ENCODE data around the gene OSBPL8. TPM values are rescaled to one million over a fixed set of nuclear protein-coding genes. Genes with fewer than 3 reads are reported as not detected.
A peak's percentile ranks its signal among the peaks of the same experiment; 100 is the strongest.

OSBPL8 gene
- total and polyA plus RNA-seq, 2 experiments from 2014 or later = 64.4 to 73.4 TPM

DNA sequence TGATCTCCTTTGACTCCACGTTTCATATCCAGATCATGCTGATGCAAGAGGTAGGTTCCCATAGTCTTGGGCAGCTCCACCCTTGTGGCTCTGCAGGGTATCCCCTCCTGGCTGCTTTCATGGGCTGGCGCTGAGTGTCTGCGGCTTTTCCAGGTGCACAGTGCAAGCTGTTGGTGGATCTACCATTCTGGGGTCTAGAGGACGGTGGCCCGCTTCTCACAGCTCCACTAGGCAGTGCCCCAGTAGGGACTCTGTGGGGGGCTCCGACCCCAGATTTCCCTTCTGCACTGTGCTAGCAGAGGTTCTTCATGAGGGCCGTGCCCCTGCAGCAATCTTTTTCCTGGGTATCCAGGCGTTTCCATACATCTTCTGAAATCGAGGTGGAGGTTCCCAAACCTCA, 199.3 kb downstream of the OSBPL8 start:
- in situ Hi-C loops (cut with MboI) = no loop called here
- Histone ChIP-seq H3K4me2 (ENCODE audit: unreplicated experiment) (no peak overlapping the region), H3K4me1 (ENCODE audit: insufficient read depth) (no peaks in the 10 kb centered on the region), H3K9ac (no peak overlapping the region), H3K9me2 (ENCODE audit: insufficient read depth) (no peaks in the 10 kb centered on the region), H3K9me3 (ENCODE audit: low read depth) (no peaks in the 10 kb centered on the region), H3K27ac (no peak overlapping the region), H3K79me2 (ENCODE audit: insufficient read depth) (peaks cover 9% of the 10 kb centered on the region; the same call in 1 of the 2 replicates), H3K27me3 (replicated peaks; ENCODE audit: insufficient read depth) (no peaks in the 10 kb centered on the region), H3K36me3 (ENCODE audit: low read depth) (peaks cover 38% of the 10 kb centered on the region), H3F3A (ENCODE audit: insufficient read depth) (peaks cover 6% of the 10 kb centered on the region; the same call in 1 of the 2 replicates), H3K4me3 (no peak overlapping the region), H4K20me1 (ENCODE audit: insufficient read depth) (no peaks in the 10 kb centered on the region), H2AFZ (no peak overlapping the region)
- WGBS, 2 experiments (ENCODE audit: low coverage in 1 of 2, low lambda C conversion rate in 2 of 2, missing lambda C conversion rate in 2 of 2) = 96 to 97% methylated on average over 9 of the region's 9 CpGs
- TF ChIP-seq EZH2 (IDR thresholded peaks at IDR 0.05; ENCODE audit: insufficient read depth, poor library complexity, severe bottlenecking) (no peak), EZH2phosphoT487 (IDR thresholded peaks at IDR 0.05; ENCODE audit: insufficient read depth, low read depth) (no peak)
- no peak for DNase-seq

DNA sequence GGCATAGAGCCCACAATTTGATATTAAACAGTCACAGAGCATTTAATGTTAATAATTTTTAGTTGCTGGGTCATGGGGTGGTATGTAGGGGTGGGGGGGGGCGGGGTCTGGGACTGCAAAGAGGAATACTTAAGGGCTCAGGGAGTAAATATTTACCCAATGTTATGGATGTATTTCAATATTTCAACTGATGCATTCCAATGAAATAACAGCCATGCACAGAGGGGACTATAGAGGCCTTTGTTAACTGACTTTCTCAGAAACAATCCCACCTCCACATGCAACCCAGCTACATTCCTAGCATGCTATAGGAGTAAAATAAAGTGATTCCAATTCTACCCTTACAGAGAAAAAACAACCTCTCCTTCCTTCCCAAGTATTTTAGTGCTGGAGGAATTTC, 203.5 kb downstream of the OSBPL8 start:
- Histone ChIP-seq H3K27ac (no peak overlapping the region), H3K9ac (no peak overlapping the region), H3K27me3 (replicated peaks; ENCODE audit: insufficient read depth) (no peaks in the 10 kb centered on the region), H3K9me3 (ENCODE audit: low read depth) (no peaks in the 10 kb centered on the region), H3F3A (ENCODE audit: insufficient read depth) (peaks cover 6% of the 10 kb centered on the region; the same call in 1 of the 2 replicates), H3K36me3 (ENCODE audit: low read depth) (peaks cover 39% of the 10 kb centered on the region), H3K4me2 (ENCODE audit: unreplicated experiment) (no peak overlapping the region), H3K9me2 (ENCODE audit: insufficient read depth) (no peaks in the 10 kb centered on the region), H4K20me1 (ENCODE audit: insufficient read depth) (no peaks in the 10 kb centered on the region), H3K79me2 (ENCODE audit: insufficient read depth) (no peaks in the 10 kb centered on the region), H3K4me1 (ENCODE audit: insufficient read depth) (no peaks in the 10 kb centered on the region), H3K4me3 (no peak overlapping the region), H2AFZ (no peak overlapping the region)
- TF ChIP-seq EZH2 (IDR thresholded peaks at IDR 0.05; ENCODE audit: insufficient read depth, poor library complexity, severe bottlenecking) = no peak
- TF ChIP-seq EZH2phosphoT487 (IDR thresholded peaks at IDR 0.05; ENCODE audit: insufficient read depth, low read depth) = no peak
- no peak for DNase-seq
- in situ Hi-C loops (cut with MboI) = no loop called here
- WGBS, 2 experiments (ENCODE audit: low coverage in 1 of 2, low lambda C conversion rate in 2 of 2, missing lambda C conversion rate in 2 of 2) = 97 to 100% methylated on average over 1 of the region's 1 CpG

- no peaks in the 10 kb centered on the region for H3K9me2 ChIP-seq (ENCODE audit: insufficient read depth)
- peaks cover 38% of the 10 kb centered on the region for H3F3A ChIP-seq (ENCODE audit: insufficient read depth)
- 2% methylated on average over 48 to 49 of the region's 49 CpGs for WGBS, 2 experiments (ENCODE audit: low coverage in 1 of 2, low lambda C conversion rate in 2 of 2, missing lambda C conversion rate in 2 of 2)
- in situ Hi-C loops (cut with MboI) = loop anchor here (10.0 kb wide), 2 partner anchors 273 to 813 kb away; no protein-coding TSS in a partner anchor
- H3K4me2 ChIP-seq (ENCODE audit: unreplicated experiment) = peak within 1 kb of the TSS; percentile 90
- H2AFZ ChIP-seq = peak within 1 kb of the TSS; percentile 97
- H3K36me3 ChIP-seq (ENCODE audit: low read depth) = no peaks in the 10 kb centered on the region; the same call in 1 of the 2 replicates
- H3K4me3 ChIP-seq = peak within 1 kb of the TSS; percentile 95
- no peaks in the 10 kb centered on the region for H3K9me3 ChIP-seq (ENCODE audit: low read depth)
- peaks cover 35% of the 10 kb centered on the region for H3K79me2 ChIP-seq (ENCODE audit: insufficient read depth)
- H3K27me3 ChIP-seq (replicated peaks; ENCODE audit: insufficient read depth) = no peaks in the 10 kb centered on the region
- peak within 1 kb of the TSS; percentile 74 for H3K27ac ChIP-seq
- H3K9ac ChIP-seq = peak within 1 kb of the TSS; percentile 81
- DNase-seq = peak; percentile 97
- TF ChIP-seq EZH2phosphoT487 (IDR thresholded peaks at IDR 0.05; ENCODE audit: insufficient read depth, low read depth) (no peak), EZH2 (IDR thresholded peaks at IDR 0.05; ENCODE audit: insufficient read depth, poor library complexity, severe bottlenecking) (no peak)
- H4K20me1 ChIP-seq (ENCODE audit: insufficient read depth) = no peaks in the 10 kb centered on the region
- peaks cover 22% of the 10 kb centered on the region for H3K4me1 ChIP-seq (ENCODE audit: insufficient read depth)
Observed at GRCh38 chr12:76348079-76348901, 211.3 kb downstream of the OSBPL8 start, which contains the start of gene BBS10. Gene BBS10 (minus strand): TSS chr12:76348415. CDS start chr12:76348358, 57 bp downstream.

DNA sequence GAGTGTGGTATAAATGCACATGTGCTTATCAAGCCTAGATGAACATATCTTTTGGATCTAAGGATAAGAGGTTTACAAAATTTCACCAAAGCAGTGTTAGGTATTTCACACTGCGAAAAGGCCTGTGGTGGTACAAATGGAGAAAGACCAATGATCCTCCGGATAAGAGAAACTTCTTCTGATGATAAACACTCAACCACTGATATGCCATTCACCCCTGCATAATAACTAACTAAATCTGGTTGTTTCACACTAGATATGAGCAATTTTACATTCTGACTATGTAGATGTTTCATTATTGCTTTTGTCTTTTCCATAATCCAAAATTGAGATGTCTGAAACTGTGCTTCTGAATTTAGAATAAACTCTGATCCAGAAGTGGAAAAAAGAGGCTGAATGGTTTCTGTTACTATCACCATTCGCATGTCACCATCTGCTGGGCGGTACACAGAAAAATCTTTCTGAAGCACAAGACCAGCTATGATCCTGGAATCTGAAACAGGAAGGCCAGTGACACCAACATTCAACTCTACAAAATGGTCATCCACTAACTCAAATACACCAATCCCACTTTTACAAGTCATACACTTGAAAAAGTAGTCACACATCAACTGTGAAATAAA, 212.7 kb downstream of the OSBPL8 start:
- H3K9ac ChIP-seq = peak overlapping the region; percentile 81
- no peaks in the 10 kb centered on the region for H3K36me3 ChIP-seq (ENCODE audit: low read depth)
- H3F3A ChIP-seq (ENCODE audit: insufficient read depth) = peaks cover 38% of the 10 kb centered on the region
- peaks cover 35% of the 10 kb centered on the region for H3K79me2 ChIP-seq (ENCODE audit: insufficient read depth)
- H3K9me3 ChIP-seq (ENCODE audit: low read depth) = no peaks in the 10 kb centered on the region
- H3K4me1 ChIP-seq (ENCODE audit: insufficient read depth) = peaks cover 22% of the 10 kb centered on the region
- peak overlapping the region; percentile 95 for H3K4me3 ChIP-seq
- peak; percentile 85 for DNase-seq
- no peaks in the 10 kb centered on the region for H3K9me2 ChIP-seq (ENCODE audit: insufficient read depth)
- no peaks in the 10 kb centered on the region for H4K20me1 ChIP-seq (ENCODE audit: insufficient read depth)
- H3K27ac ChIP-seq = peak overlapping the region; percentile 74
- no peaks in the 10 kb centered on the region for H3K27me3 ChIP-seq (replicated peaks; ENCODE audit: insufficient read depth)
- in situ Hi-C loops (cut with MboI) = loop anchor here (10.0 kb wide), 2 partner anchors 272 to 812 kb away; no protein-coding TSS in a partner anchor
- no peak for TF ChIP-seq EZH2phosphoT487 (IDR thresholded peaks at IDR 0.05; ENCODE audit: insufficient read depth, low read depth)
- no peak for TF ChIP-seq EZH2 (IDR thresholded peaks at IDR 0.05; ENCODE audit: insufficient read depth, poor library complexity, severe bottlenecking)
- 47 to 50% methylated on average over 4 of the region's 4 CpGs for WGBS, 2 experiments (ENCODE audit: low coverage in 1 of 2, low lambda C conversion rate in 2 of 2, missing lambda C conversion rate in 2 of 2)
- H3K4me2 ChIP-seq (ENCODE audit: unreplicated experiment) = peak overlapping the region; percentile 90
- peak overlapping the region; percentile 97 for H2AFZ ChIP-seq
